Body of pancreas (tissue), 4 donors: ENCODE results near the gene EFNA2.

Experiments used
- CTCF ChIP-seq, 7 experiments: fragments of 450-650 bp in 4 of 7; fragments of 200-600 bp in 3 of 7; sonication (generic) in 3 of 7; IDR thresholded peaks; one replicate each; pipeline ENCODE4 v1.5.1; 2016 to 2019; ENCODE audit warnings: antibody characterized with exemption in 7 of 7
- POLR2A ChIP-seq, 3 donors: fragments of 450-650 bp; IDR thresholded peaks; one replicate each; pipeline ENCODE4 v1.6.1; 2016; ENCODE audit warnings: antibody characterized with exemption in 3 of 3, mild to moderate bottlenecking in 2 of 3

- TF ChIP-seq CTCF (IDR thresholded peaks at IDR 0.05) (no peak), POLR2A (IDR thresholded peaks at IDR 0.05) (no peak)
Observed at GRCh38 chr19:1258163-1258492, 27.5 kb upstream of the EFNA2 start.
